ENCODE data around the gene GSTO1. TPM values are rescaled to one million over a fixed set of nuclear protein-coding genes. Genes with fewer than 3 reads are reported as not detected.

The GSTO1 gene
- polyA plus RNA-seq, 1 donor (not counting 4 experiments of a cell fraction or from before 2014, with no cell fraction given): 338 TPM

GRCh38 chr10:104218751-104219150, 35.9 kb upstream of the GSTO1 start:
- H3K9me1 ChIP-seq (ENCODE audit: control insufficient read depth, extremely low read depth, insufficient read depth, low read length): no peaks in the 10 kb centered on the region
- no peaks in the 10 kb centered on the region for H3K9me3 ChIP-seq (ENCODE audit: control insufficient read depth, low read depth, low read length)
- peaks cover 7% of the 10 kb centered on the region for H3K27me3 ChIP-seq (ENCODE audit: control insufficient read depth, extremely low read depth, insufficient read depth, low read length)
- TF ChIP-seq EZH2 (IDR thresholded peaks at IDR 0.05; ENCODE audit: low read length): no peak
- no peak for TF ChIP-seq CTCF (optimal IDR thresholded peaks at IDR 0.05 in 1 of 3, IDR thresholded peaks at IDR 0.05 in 1 of 3, conservative IDR thresholded peaks at IDR 0.05 in 1 of 3; ENCODE audit: extremely low read depth in 1 of 3, insufficient read depth in 2 of 3, low read length in 3 of 3)
- H3K36me3 ChIP-seq (ENCODE audit: control insufficient read depth in 2 of 2, extremely low read depth in 1 of 2, insufficient read depth in 2 of 2, low read length in 2 of 2): no peaks in the 10 kb centered on the region
- no peak overlapping the region for H3K4me3 ChIP-seq (ENCODE audit: control insufficient read depth in 2 of 3, extremely low read depth in 1 of 3, insufficient read depth in 2 of 3, low read depth in 1 of 3, low read length in 3 of 3)
- H4K20me1 ChIP-seq (ENCODE audit: control insufficient read depth, extremely low read depth, insufficient read depth, low read length): no peaks in the 10 kb centered on the region
- H3K4me1 ChIP-seq (ENCODE audit: control insufficient read depth, extremely low read depth, insufficient read depth, low read length): no peaks in the 10 kb centered on the region
- no peak overlapping the region for H3K27ac ChIP-seq (ENCODE audit: control insufficient read depth, insufficient read depth, low read length)
- FAIRE-seq (no peak), DNase-seq (ENCODE audit: low read depth, low spot score) (no peak)
- H3K79me2 ChIP-seq (ENCODE audit: control insufficient read depth, insufficient read depth, low read length): no peaks in the 10 kb centered on the region
- H3K9ac ChIP-seq (ENCODE audit: control insufficient read depth, extremely low read depth, insufficient read depth, low read length): no peak overlapping the region
- H3K4me2 ChIP-seq (ENCODE audit: control insufficient read depth, extremely low read depth, insufficient read depth, low read depth, low read length): no peak overlapping the region
- dilution Hi-C loops (cut with MboI; ENCODE audit: extremely low pct_ligation_motif_present, low sequenced_read_pairs): no loop called here
- H2AFZ ChIP-seq (ENCODE audit: control insufficient read depth, low read length): no peak overlapping the region

- no peak overlapping the region for H2AFZ ChIP-seq (ENCODE audit: control insufficient read depth, low read length)
- no peaks in the 10 kb centered on the region for H4K20me1 ChIP-seq (ENCODE audit: control insufficient read depth, extremely low read depth, insufficient read depth, low read length)
- H3K27me3 ChIP-seq (ENCODE audit: control insufficient read depth, extremely low read depth, insufficient read depth, low read length): peaks cover 7% of the 10 kb centered on the region
- no peaks in the 10 kb centered on the region for H3K9me3 ChIP-seq (ENCODE audit: control insufficient read depth, low read depth, low read length)
- DNase-seq (ENCODE audit: low read depth, low spot score) (no peak), FAIRE-seq (no peak)
- no peak overlapping the region for H3K9ac ChIP-seq (ENCODE audit: control insufficient read depth, extremely low read depth, insufficient read depth, low read length)
- no peak overlapping the region for H3K4me2 ChIP-seq (ENCODE audit: control insufficient read depth, extremely low read depth, insufficient read depth, low read depth, low read length)
- no peak for TF ChIP-seq EZH2 (IDR thresholded peaks at IDR 0.05; ENCODE audit: low read length)
- TF ChIP-seq CTCF (optimal IDR thresholded peaks at IDR 0.05 in 1 of 3, IDR thresholded peaks at IDR 0.05 in 1 of 3, conservative IDR thresholded peaks at IDR 0.05 in 1 of 3; ENCODE audit: extremely low read depth in 1 of 3, insufficient read depth in 2 of 3, low read length in 3 of 3): no peak
- H3K27ac ChIP-seq (ENCODE audit: control insufficient read depth, insufficient read depth, low read length): no peak overlapping the region
- H3K9me1 ChIP-seq (ENCODE audit: control insufficient read depth, extremely low read depth, insufficient read depth, low read length): no peaks in the 10 kb centered on the region
- H3K36me3 ChIP-seq (ENCODE audit: control insufficient read depth in 2 of 2, extremely low read depth in 1 of 2, insufficient read depth in 2 of 2, low read length in 2 of 2): no peaks in the 10 kb centered on the region
- H3K4me3 ChIP-seq (ENCODE audit: control insufficient read depth in 2 of 3, extremely low read depth in 1 of 3, insufficient read depth in 2 of 3, low read depth in 1 of 3, low read length in 3 of 3): no peak overlapping the region
- H3K4me1 ChIP-seq (ENCODE audit: control insufficient read depth, extremely low read depth, insufficient read depth, low read length): no peaks in the 10 kb centered on the region
- H3K79me2 ChIP-seq (ENCODE audit: control insufficient read depth, insufficient read depth, low read length): no peaks in the 10 kb centered on the region
- dilution Hi-C loops (cut with MboI; ENCODE audit: extremely low pct_ligation_motif_present, low sequenced_read_pairs): no loop called here
These were observed 34.2 kb upstream of the GSTO1 start for GRCh38 chr10:104220522-104220921.
